ENCODE measurements around the gene RRP9.

The RRP9 gene

GRCh38 chr3:51955893-51956770, 14.4 kb upstream of the RRP9 start:
- Histone ChIP-seq H3K27me3 (peaks cover 31 to 47% (median 43%) of the 10 kb centered on the region in 11 experiments), H3K9ac (peak overlapping the region in 5 of 11 experiments; percentile 7 to 39 (median 15); a peak in 3 of 22 replicates), H4K20me1 (peaks cover 0 to 44% (median 18%) of the 10 kb centered on the region in 11 experiments; a peak in 15 of 22 replicates), H3K4me3 (peak overlapping the region in 5 of 10 experiments; percentile 10 to 58 (median 34); a peak in 9 of 20 replicates), H3K9me3 (replicated peaks in 1 of 11) (no peaks in the 10 kb centered on the region), H3K4me1 (peaks cover 20 to 48% (median 39%) of the 10 kb centered on the region in 10 experiments), H3K27ac (no peak overlapping the region), H3K4me2 (peak overlapping the region; percentile 63 to 84 (median 72)), H3K36me3 (peaks cover 8 to 44% (median 38%) of the 10 kb centered on the region in 11 experiments)
- no peak for TF ChIP-seq Cebpa-rat (IDR thresholded peaks at IDR 0.05)

GRCh38 chr3:51955175-51955892, 13.6 kb upstream of the RRP9 start, which contains the start of gene GPR62:
Gene GPR62 (plus strand): TSS chr3:51955381. CDS start chr3:51955653, 272 bp downstream.
- Histone ChIP-seq H4K20me1 (peaks cover 0 to 36% (median 18%) of the 10 kb centered on the region in 11 experiments; a peak in 15 of 22 replicates), H3K4me2 (peak within 1 kb of the TSS; percentile 63 to 84 (median 72)), H3K27ac (no peak within 1 kb of the TSS), H3K9ac (peak within 1 kb of the TSS in 4 of 11 experiments; percentile 7 to 39 (median 18); a peak in 1 of 22 replicates), H3K4me3 (peak within 1 kb of the TSS in 5 of 10 experiments; percentile 10 to 58 (median 34); a peak in 9 of 20 replicates), H3K4me1 (peaks cover 20 to 48% (median 39%) of the 10 kb centered on the region in 10 experiments), H3K27me3 (peaks cover 31 to 47% (median 43%) of the 10 kb centered on the region in 11 experiments), H3K36me3 (peaks cover 8 to 36% (median 31%) of the 10 kb centered on the region in 11 experiments), H3K9me3 (replicated peaks in 1 of 11) (no peaks in the 10 kb centered on the region)
- TF ChIP-seq Cebpa-rat (IDR thresholded peaks at IDR 0.05) = no peak

GRCh38 chr3:51954713-51955112, 13.0 kb upstream of the RRP9 start:
- Histone ChIP-seq H3K4me1 (peaks cover 20 to 48% (median 39%) of the 10 kb centered on the region in 10 experiments), H3K4me2 (peak overlapping the region; percentile 11 to 84 (median 63); a peak in 15 of 22 replicates), H3K9ac (no peak overlapping the region), H3K27me3 (peaks cover 31 to 47% (median 43%) of the 10 kb centered on the region in 11 experiments), H4K20me1 (peaks cover 0 to 34% (median 18%) of the 10 kb centered on the region in 11 experiments; a peak in 15 of 22 replicates), H3K27ac (no peak overlapping the region), H3K9me3 (replicated peaks in 1 of 11) (no peaks in the 10 kb centered on the region), H3K36me3 (peaks cover 3 to 30% (median 25%) of the 10 kb centered on the region in 11 experiments; a peak in 21 of 22 replicates), H3K4me3 (no peak overlapping the region)
- TF ChIP-seq Cebpa-rat (IDR thresholded peaks at IDR 0.05) = no peak

GRCh38 chr3:51954105-51954504, 12.4 kb upstream of the RRP9 start:
- Histone ChIP-seq H3K9ac (no peak overlapping the region), H3K27ac (no peak overlapping the region), H3K27me3 (peaks cover 31 to 47% (median 43%) of the 10 kb centered on the region in 11 experiments), H3K9me3 (replicated peaks in 1 of 11) (no peaks in the 10 kb centered on the region), H3K4me1 (peaks cover 20 to 48% (median 39%) of the 10 kb centered on the region in 10 experiments), H3K4me2 (peak overlapping the region in 9 of 11 experiments; percentile 11 to 82 (median 22); a peak in 12 of 22 replicates), H3K4me3 (no peak overlapping the region), H4K20me1 (peaks cover 0 to 32% (median 18%) of the 10 kb centered on the region in 11 experiments; a peak in 15 of 22 replicates), H3K36me3 (peaks cover 0 to 24% (median 19%) of the 10 kb centered on the region in 11 experiments; a peak in 21 of 22 replicates)
- no peak for TF ChIP-seq Cebpa-rat (IDR thresholded peaks at IDR 0.05)

GRCh38 chr3:51953445-51953844, 11.7 kb upstream of the RRP9 start:
- Histone ChIP-seq H3K27me3 (peaks cover 31 to 47% (median 43%) of the 10 kb centered on the region in 11 experiments), H3K4me3 (no peak overlapping the region), H4K20me1 (peaks cover 0 to 32% (median 18%) of the 10 kb centered on the region in 11 experiments; a peak in 15 of 22 replicates), H3K9me3 (replicated peaks in 1 of 11) (no peaks in the 10 kb centered on the region), H3K36me3 (peaks cover 0 to 17% (median 13%) of the 10 kb centered on the region in 11 experiments; a peak in 17 of 22 replicates), H3K9ac (no peak overlapping the region), H3K4me1 (peaks cover 20 to 48% (median 39%) of the 10 kb centered on the region in 10 experiments), H3K4me2 (peak overlapping the region in 3 of 11 experiments; percentile 18 to 82 (median 22); a peak in 5 of 22 replicates), H3K27ac (no peak overlapping the region)
- TF ChIP-seq Cebpa-rat (IDR thresholded peaks at IDR 0.05) = no peak

- no peak overlapping the region for H3K27ac ChIP-seq
- no peaks in the 10 kb centered on the region; a peak in 1 of 22 replicates for H3K36me3 ChIP-seq
- H4K20me1 ChIP-seq = peaks cover 0 to 11% (median 7%) of the 10 kb centered on the region in 11 experiments; a peak in 12 of 22 replicates
- H3K9me3 ChIP-seq (replicated peaks in 1 of 11) = no peaks in the 10 kb centered on the region
- H3K4me2 ChIP-seq = no peak overlapping the region
- no peak overlapping the region for H3K4me3 ChIP-seq
- peaks cover 16 to 30% (median 26%) of the 10 kb centered on the region in 11 experiments for H3K27me3 ChIP-seq
- no peak for TF ChIP-seq Cebpa-rat (IDR thresholded peaks at IDR 0.05)
- H3K9ac ChIP-seq = no peak overlapping the region
- peaks cover 8 to 26% (median 21%) of the 10 kb centered on the region in 10 experiments for H3K4me1 ChIP-seq
These were observed 9.2 kb upstream of the RRP9 start for GRCh38 chr3:51950899-51951298.

GRCh38 chr3:51949121-51949520, 7.4 kb upstream of the RRP9 start:
- Histone ChIP-seq H3K4me2 (no peak overlapping the region), H3K9me3 (replicated peaks in 1 of 11) (no peaks in the 10 kb centered on the region), H3K27me3 (peaks cover 0 to 12% (median 8%) of the 10 kb centered on the region in 11 experiments; a peak in 17 of 22 replicates), H3K36me3 (no peaks in the 10 kb centered on the region; a peak in 1 of 22 replicates), H3K27ac (no peak overlapping the region), H3K4me1 (peaks cover under 1 to 8% (median 5%) of the 10 kb centered on the region in 10 experiments; a peak in 15 of 20 replicates), H3K4me3 (no peak overlapping the region), H3K9ac (no peak overlapping the region), H4K20me1 (no peaks in the 10 kb centered on the region)
- TF ChIP-seq Cebpa-rat (IDR thresholded peaks at IDR 0.05) = no peak

GRCh38 chr3:51948016-51948580, 6.4 kb upstream of the RRP9 start:
- Histone ChIP-seq H3K4me1 (peaks cover 3 to 12% (median 10%) of the 10 kb centered on the region in 10 experiments), H3K27ac (no peak overlapping the region), H4K20me1 (no peaks in the 10 kb centered on the region), H3K4me3 (no peak overlapping the region), H3K36me3 (no peaks in the 10 kb centered on the region; a peak in 1 of 22 replicates), H3K9me3 (replicated peaks in 1 of 11) (no peaks in the 10 kb centered on the region), H3K9ac (no peak overlapping the region), H3K27me3 (peaks cover 0 to 2% (median 0%) of the 10 kb centered on the region in 11 experiments; a peak in 2 of 22 replicates), H3K4me2 (no peak overlapping the region)
- no peak for TF ChIP-seq Cebpa-rat (IDR thresholded peaks at IDR 0.05)

Data from BLaER1 treated with 17β-estradiol and CSF1 and Interleukin-3, amounts not matched to agents 10 nM and 100 nM (cell line).